Astrocyte (in vitro differentiated cells and primary cell): ENCODE results near the gene SERPINE2. TPM values are rescaled to one million over a fixed set of nuclear protein-coding genes. Genes with fewer than 3 reads are reported as not detected.

ENCODE experiments used
- DNase-seq: peaks from one replicate; pipeline ENCODE4 v3.0.0-alpha.2; 2010; ENCODE audit warnings: low read depth
- FAIRE-seq: peaks from 2 replicates; lab custom pipeline; 2011; peaks lifted over from hg19 to GRCh38; lab: Jason Lieb, UNC
- H2AFZ ChIP-seq: 2 replicates; pipeline ENCODE4 v1.6.0; 2012; ENCODE audit warnings: low read depth, low read length, inconsistent platforms
- H3K27ac ChIP-seq: 2 replicates; pipeline ENCODE4 v1.5.1; 2011; ENCODE audit warnings: low read depth, low read length, inconsistent platforms
- H3K27me3 ChIP-seq: 2 replicates; pipeline ENCODE4 v1.6.0; 2011; ENCODE audit warnings: low read length, inconsistent platforms; ENCODE audit not compliant: insufficient read depth
- H3K36me3 ChIP-seq: 2 replicates; pipeline ENCODE4 v1.5.1; 2011; ENCODE audit warnings: low read length, inconsistent platforms; ENCODE audit not compliant: insufficient read depth
- H3K4me1 ChIP-seq: 2 replicates; pipeline ENCODE4 v1.5.1; 2011; ENCODE audit warnings: low read length, inconsistent platforms; ENCODE audit not compliant: insufficient read depth
- H3K4me2 ChIP-seq: 2 replicates; pipeline ENCODE4 v1.6.0; 2012; ENCODE audit warnings: low read length, inconsistent platforms
- H3K4me3 ChIP-seq: 2 replicates; pipeline ENCODE4 v1.5.1; 2011; ENCODE audit warnings: low read depth, mild to moderate bottlenecking, low read length, inconsistent platforms; ENCODE audit not compliant: insufficient read depth
- H3K79me2 ChIP-seq: 2 replicates; pipeline ENCODE4 v1.6.0; 2012; ENCODE audit warnings: mild to moderate bottlenecking, low read length, inconsistent platforms; ENCODE audit not compliant: insufficient read depth
- H3K9ac ChIP-seq: 2 replicates; pipeline ENCODE4 v1.6.0; 2012; ENCODE audit warnings: mild to moderate bottlenecking, low read length, inconsistent platforms
- H3K9me3 ChIP-seq: 2 replicates; pipeline ENCODE4 v1.5.1; 2012; ENCODE audit warnings: low read depth, mild to moderate bottlenecking, low read length, inconsistent platforms; ENCODE audit not compliant: insufficient read depth
- H4K20me1 ChIP-seq: 2 replicates; pipeline ENCODE4 v1.6.0; 2012; ENCODE audit warnings: low read length, inconsistent platforms; ENCODE audit not compliant: insufficient read depth
- H3K27ac Mint-ChIP-seq: one replicate; pipeline ENCODE4 v1.8.0; 2021; ENCODE audit warnings: mild to moderate bottlenecking, mixed read lengths; ENCODE audit not compliant: unreplicated experiment
- H3K27me3 Mint-ChIP-seq: one replicate; pipeline ENCODE4 v1.8.0; 2021; ENCODE audit warnings: low read depth, mixed read lengths; ENCODE audit not compliant: unreplicated experiment
- H3K36me3 Mint-ChIP-seq: one replicate; pipeline ENCODE4 v1.8.0; 2021; ENCODE audit warnings: low read depth, mixed read lengths; ENCODE audit not compliant: unreplicated experiment
- H3K4me1 Mint-ChIP-seq: one replicate; pipeline ENCODE4 v1.8.0; 2021; ENCODE audit warnings: low read depth, mixed read lengths; ENCODE audit not compliant: unreplicated experiment
- H3K4me3 Mint-ChIP-seq: one replicate; pipeline ENCODE4 v1.8.0; 2021; ENCODE audit warnings: mild to moderate bottlenecking, moderate library complexity, mixed read lengths; ENCODE audit not compliant: unreplicated experiment
- H3K9me3 Mint-ChIP-seq: one replicate; pipeline ENCODE4 v1.8.0; 2021; ENCODE audit warnings: mild to moderate bottlenecking, mixed read lengths; ENCODE audit not compliant: unreplicated experiment
- EZH2 ChIP-seq: IDR thresholded peaks from 2 replicates; pipeline ENCODE4 v1.6.1; 2012; ENCODE audit warnings: mild to moderate bottlenecking, low read length, inconsistent platforms; ENCODE audit not compliant: insufficient read depth
- total RNA-seq: library from RNA; stranded (reverse); gene quantifications from 2 replicates; pipeline ENCODE4 v1.2.1, GENCODE V29; 2021
- TF ChIP-seq, protein P1 (sequence below): IDR thresholded peaks from 2 replicates; pipeline ENCODE4 v1.5.1; 2011; ENCODE audit warnings: low read depth, mild to moderate bottlenecking, inconsistent platforms, low read length, moderate library complexity; ENCODE audit not compliant: insufficient read depth

The SERPINE2 gene
- total RNA-seq, 1 donor from 2014 or later, result 375 TPM

DNA sequence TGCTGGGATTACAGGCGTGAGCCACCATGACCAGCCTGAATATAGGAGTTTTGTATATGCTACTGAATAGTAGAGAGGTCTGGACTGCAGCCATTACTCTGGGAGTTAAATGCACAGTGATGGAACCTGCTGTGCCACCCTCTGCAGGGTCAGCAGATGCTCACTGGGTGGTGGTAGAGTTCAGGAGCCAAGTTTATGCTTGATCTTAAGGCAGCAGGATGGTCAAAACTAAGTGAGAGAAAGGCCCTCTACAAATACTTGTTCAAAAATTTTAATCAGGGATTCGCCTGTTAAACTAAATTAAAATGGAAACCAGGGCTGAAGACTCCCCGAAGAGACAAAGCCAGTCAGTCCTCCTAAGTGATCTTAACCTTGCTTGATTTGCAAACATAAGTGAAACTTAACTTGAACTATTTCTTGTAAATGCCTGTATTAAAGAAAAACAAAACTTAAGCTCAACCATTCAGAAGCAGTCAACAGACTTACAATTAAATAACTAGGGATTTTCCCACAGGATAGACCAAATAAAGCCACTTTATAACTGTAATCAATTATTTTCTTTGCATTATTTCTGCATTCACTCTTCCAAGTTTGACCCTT lies 89.7 kb downstream of the SERPINE2 start:
- peaks cover 6% of the 10 kb centered on the region for H3K4me1 ChIP-seq
- H3K27ac Mint-ChIP-seq, result no peak overlapping the region
- H3K79me2 ChIP-seq, result peaks cover 13% of the 10 kb centered on the region
- no peaks in the 10 kb centered on the region for H4K20me1 ChIP-seq
- H3K36me3 ChIP-seq, result no peaks in the 10 kb centered on the region
- H3K27ac ChIP-seq, result no peak overlapping the region
- no peak overlapping the region for H2AFZ ChIP-seq
- H3K9ac ChIP-seq, result no peak overlapping the region
- H3K4me3 Mint-ChIP-seq, result no peak overlapping the region
- H3K9me3 ChIP-seq, result no peaks in the 10 kb centered on the region
- TF ChIP-seq, protein P1, sequence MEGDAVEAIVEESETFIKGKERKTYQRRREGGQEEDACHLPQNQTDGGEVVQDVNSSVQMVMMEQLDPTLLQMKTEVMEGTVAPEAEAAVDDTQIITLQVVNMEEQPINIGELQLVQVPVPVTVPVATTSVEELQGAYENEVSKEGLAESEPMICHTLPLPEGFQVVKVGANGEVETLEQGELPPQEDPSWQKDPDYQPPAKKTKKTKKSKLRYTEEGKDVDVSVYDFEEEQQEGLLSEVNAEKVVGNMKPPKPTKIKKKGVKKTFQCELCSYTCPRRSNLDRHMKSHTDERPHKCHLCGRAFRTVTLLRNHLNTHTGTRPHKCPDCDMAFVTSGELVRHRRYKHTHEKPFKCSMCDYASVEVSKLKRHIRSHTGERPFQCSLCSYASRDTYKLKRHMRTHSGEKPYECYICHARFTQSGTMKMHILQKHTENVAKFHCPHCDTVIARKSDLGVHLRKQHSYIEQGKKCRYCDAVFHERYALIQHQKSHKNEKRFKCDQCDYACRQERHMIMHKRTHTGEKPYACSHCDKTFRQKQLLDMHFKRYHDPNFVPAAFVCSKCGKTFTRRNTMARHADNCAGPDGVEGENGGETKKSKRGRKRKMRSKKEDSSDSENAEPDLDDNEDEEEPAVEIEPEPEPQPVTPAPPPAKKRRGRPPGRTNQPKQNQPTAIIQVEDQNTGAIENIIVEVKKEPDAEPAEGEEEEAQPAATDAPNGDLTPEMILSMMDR, result no peak
- no peak for TF ChIP-seq EZH2
- peaks cover 8% of the 10 kb centered on the region for H3K4me1 Mint-ChIP-seq
- H3K9me3 Mint-ChIP-seq, result no peaks in the 10 kb centered on the region
- H3K36me3 Mint-ChIP-seq, result no peaks in the 10 kb centered on the region
- FAIRE-seq (no peak), DNase-seq (no peak)
- no peaks in the 10 kb centered on the region for H3K27me3 ChIP-seq
- no peaks in the 10 kb centered on the region for H3K27me3 Mint-ChIP-seq
- no peak overlapping the region for H3K4me3 ChIP-seq
- H3K4me2 ChIP-seq, result no peak overlapping the region

DNA sequence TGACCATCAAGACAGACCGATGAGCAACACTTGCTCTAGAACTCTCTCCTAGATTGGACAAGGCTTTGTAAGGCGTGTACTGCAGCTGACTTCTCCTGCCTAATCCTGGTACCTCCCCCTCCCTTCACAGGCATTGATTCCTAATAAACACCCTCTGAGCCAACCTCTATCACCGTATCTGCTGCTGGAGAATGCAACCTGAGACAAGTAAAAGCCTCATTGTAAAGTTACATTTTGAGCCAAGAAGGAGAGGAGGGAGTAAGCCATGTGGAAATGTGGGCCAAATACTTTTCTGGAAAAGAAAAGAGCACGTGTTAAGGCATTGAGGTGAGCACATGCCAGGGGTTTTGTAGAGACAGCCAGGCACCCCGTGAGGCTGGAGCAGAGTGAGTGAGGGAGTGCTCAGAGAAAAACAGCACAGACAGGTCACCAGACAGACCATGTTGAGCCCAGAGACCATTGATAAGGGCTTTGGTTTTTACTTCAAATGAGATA lies 91.3 kb downstream of the SERPINE2 start:
- FAIRE-seq, result no peak
- Histone ChIP-seq H3K4me3 (no peak overlapping the region), H3K9ac (no peak overlapping the region), H3K4me1 (peaks cover 5% of the 10 kb centered on the region), H3K27ac (no peak overlapping the region), H3K9me3 (no peaks in the 10 kb centered on the region), H3K4me2 (no peak overlapping the region), H3K79me2 (peaks cover 28% of the 10 kb centered on the region), H3K27me3 (no peaks in the 10 kb centered on the region), H4K20me1 (peaks cover 5% of the 10 kb centered on the region), H3K36me3 (no peaks in the 10 kb centered on the region), H2AFZ (peak overlapping the region; percentile 38)
- Mint-ChIP-seq H3K27me3 (no peaks in the 10 kb centered on the region), H3K36me3 (peaks cover 2% of the 10 kb centered on the region), H3K4me1 (peaks cover 10% of the 10 kb centered on the region), H3K4me3 (no peak overlapping the region), H3K9me3 (no peaks in the 10 kb centered on the region), H3K27ac (no peak overlapping the region)
- TF ChIP-seq, protein P1, result no peak
- TF ChIP-seq EZH2, result no peak
- no peak for DNase-seq

DNA sequence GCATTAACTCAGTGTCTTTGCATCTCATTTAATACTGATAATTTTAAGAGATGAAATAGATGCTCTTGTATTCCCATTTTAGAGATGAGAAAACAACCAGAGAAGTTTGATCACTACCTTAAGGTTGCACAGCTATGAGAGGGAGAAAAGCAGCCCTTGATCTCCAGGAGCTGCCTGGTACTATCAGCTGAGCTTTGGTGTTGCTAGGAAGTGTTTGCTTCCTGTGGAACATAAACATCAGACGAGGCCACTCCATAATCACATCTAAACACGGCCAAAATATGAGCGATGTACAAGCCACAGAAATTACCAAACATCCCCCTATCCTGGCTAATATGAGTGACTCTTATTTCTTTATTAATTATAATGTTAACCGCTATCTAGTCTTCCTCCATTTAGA lies 93.3 kb downstream of the SERPINE2 start:
- no peak overlapping the region for H2AFZ ChIP-seq
- FAIRE-seq (no peak), DNase-seq (no peak)
- H3K9me3 ChIP-seq, result no peaks in the 10 kb centered on the region
- peaks cover 2% of the 10 kb centered on the region for H3K36me3 Mint-ChIP-seq
- peaks cover 19% of the 10 kb centered on the region for H3K4me1 Mint-ChIP-seq
- H3K4me3 ChIP-seq, result no peak overlapping the region
- peaks cover 39% of the 10 kb centered on the region for H3K79me2 ChIP-seq
- H3K27me3 Mint-ChIP-seq, result no peaks in the 10 kb centered on the region
- peak overlapping the region; percentile 18 for H3K27ac Mint-ChIP-seq
- H3K4me2 ChIP-seq, result peak overlapping the region; percentile 97
- peaks cover 13% of the 10 kb centered on the region for H4K20me1 ChIP-seq
- no peak overlapping the region for H3K27ac ChIP-seq
- H3K4me1 ChIP-seq, result peaks cover 14% of the 10 kb centered on the region
- no peaks in the 10 kb centered on the region for H3K27me3 ChIP-seq
- peak overlapping the region; percentile 58 for H3K4me3 Mint-ChIP-seq
- no peaks in the 10 kb centered on the region for H3K36me3 ChIP-seq
- H3K9me3 Mint-ChIP-seq, result no peaks in the 10 kb centered on the region
- peak overlapping the region; percentile 92 for H3K9ac ChIP-seq
- TF ChIP-seq EZH2, result no peak
- TF ChIP-seq, protein P1, result no peak
